PC-3 (cell line): Measurements from ENCODE around the gene SLCO2A1.

Source experiments
- EZH2 ChIP-seq: fragments of 300-600 bp; sonication (generic); IDR thresholded peaks from one replicate; pipeline ENCODE4 v1.6.1; 2017; ENCODE audit warnings: antibody characterized with exemption, mild to moderate bottlenecking, low read length; ENCODE audit not compliant: unreplicated experiment
- EZH2phosphoT487 ChIP-seq: fragments of 300-600 bp; sonication (generic); IDR thresholded peaks from 2 replicates; pipeline ENCODE4 v1.6.1; 2018; ENCODE audit warnings: mild to moderate bottlenecking, antibody characterized with exemption, low read length, borderline replicate concordance
- TF ChIP-seq, protein P1 (sequence below): fragments of 300-600 bp; sonication (generic); conservative IDR thresholded peaks from 2 replicates; pipeline ENCODE4 v1.5.1; 2017; ENCODE audit warnings: antibody characterized with exemption, low read depth, mild to moderate bottlenecking, low read length

DNA sequence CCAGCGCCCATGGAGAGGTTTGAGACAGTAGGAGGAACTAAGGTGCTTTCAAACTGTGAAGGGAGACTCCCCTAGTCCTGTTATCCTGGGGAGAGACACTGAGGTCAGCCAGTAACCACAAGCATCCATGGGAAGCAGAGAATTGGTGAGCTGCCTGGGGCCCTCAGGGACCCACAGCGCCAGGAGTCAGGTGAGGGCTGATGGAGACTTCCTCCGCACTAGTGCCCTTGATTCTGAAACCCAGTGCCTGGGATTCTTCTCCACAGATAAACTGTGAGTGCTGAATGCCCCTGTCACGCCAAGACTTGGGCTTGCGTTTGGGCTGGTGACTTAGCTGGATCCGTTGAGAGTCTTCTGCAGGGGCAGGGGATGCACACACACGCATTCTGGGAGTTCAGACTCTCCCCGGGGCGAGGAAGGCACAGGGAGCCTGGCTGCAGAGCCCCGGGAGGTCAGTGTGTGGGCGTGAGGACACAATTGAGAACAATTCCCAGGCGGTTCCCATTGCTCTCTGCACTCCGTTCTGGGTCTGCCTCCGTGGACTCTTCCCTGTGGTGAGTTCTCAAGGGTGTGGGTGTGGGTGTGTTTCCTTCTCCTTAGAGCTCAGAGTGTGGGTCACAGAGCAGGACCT lies 37.9 kb upstream of the SLCO2A1 start:
- TF ChIP-seq, protein P1, sequence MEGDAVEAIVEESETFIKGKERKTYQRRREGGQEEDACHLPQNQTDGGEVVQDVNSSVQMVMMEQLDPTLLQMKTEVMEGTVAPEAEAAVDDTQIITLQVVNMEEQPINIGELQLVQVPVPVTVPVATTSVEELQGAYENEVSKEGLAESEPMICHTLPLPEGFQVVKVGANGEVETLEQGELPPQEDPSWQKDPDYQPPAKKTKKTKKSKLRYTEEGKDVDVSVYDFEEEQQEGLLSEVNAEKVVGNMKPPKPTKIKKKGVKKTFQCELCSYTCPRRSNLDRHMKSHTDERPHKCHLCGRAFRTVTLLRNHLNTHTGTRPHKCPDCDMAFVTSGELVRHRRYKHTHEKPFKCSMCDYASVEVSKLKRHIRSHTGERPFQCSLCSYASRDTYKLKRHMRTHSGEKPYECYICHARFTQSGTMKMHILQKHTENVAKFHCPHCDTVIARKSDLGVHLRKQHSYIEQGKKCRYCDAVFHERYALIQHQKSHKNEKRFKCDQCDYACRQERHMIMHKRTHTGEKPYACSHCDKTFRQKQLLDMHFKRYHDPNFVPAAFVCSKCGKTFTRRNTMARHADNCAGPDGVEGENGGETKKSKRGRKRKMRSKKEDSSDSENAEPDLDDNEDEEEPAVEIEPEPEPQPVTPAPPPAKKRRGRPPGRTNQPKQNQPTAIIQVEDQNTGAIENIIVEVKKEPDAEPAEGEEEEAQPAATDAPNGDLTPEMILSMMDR: no peak
- no peak for TF ChIP-seq EZH2
- no peak for TF ChIP-seq EZH2phosphoT487
